SK-N-DZ (cell line): ENCODE measurements around the gene NTM.

Experiments
- DNase-seq: peaks from one replicate; pipeline ENCODE4 v3.0.0-alpha.2; 2015; ENCODE audit warnings: low spot score

The NTM gene

GRCh38 chr11:132253469-132254264 is 883.3 kb downstream of the NTM start:
- no peak for DNase-seq

GRCh38 chr11:132254906-132255305 is 884.5 kb downstream of the NTM start:
- DNase-seq: no peak

- no peak for DNase-seq
These were observed 886.3 kb downstream of the NTM start for GRCh38 chr11:132256528-132257279.

- DNase-seq: no peak
These were observed 887.5 kb downstream of the NTM start for GRCh38 chr11:132257871-132258270.

GRCh38 chr11:132258875-132259274 is 888.5 kb downstream of the NTM start:
- DNase-seq: no peak

GRCh38 chr11:132260636-132261035 is 890.2 kb downstream of the NTM start:
- DNase-seq: no peak

GRCh38 chr11:132263241-132263640 is 892.8 kb downstream of the NTM start:
- DNase-seq: no peak

GRCh38 chr11:132263875-132264274 is 893.5 kb downstream of the NTM start:
- DNase-seq: no peak

GRCh38 chr11:132264616-132265015 is 894.2 kb downstream of the NTM start:
- DNase-seq: no peak

GRCh38 chr11:132278801-132279574 is 908.6 kb downstream of the NTM start:
- DNase-seq: no peak

GRCh38 chr11:132284048-132284447 is 913.6 kb downstream of the NTM start:
- no peak for DNase-seq

- no peak for DNase-seq
These were observed 914.2 kb downstream of the NTM start for GRCh38 chr11:132284611-132285010.

- no peak for DNase-seq
These were observed 915.2 kb downstream of the NTM start for GRCh38 chr11:132285631-132286030.

GRCh38 chr11:132286106-132286505 is 915.7 kb downstream of the NTM start:
- DNase-seq: no peak

GRCh38 chr11:132288036-132288435 is 917.6 kb downstream of the NTM start:
- DNase-seq: no peak

- no peak for DNase-seq
These were observed 919.3 kb downstream of the NTM start for GRCh38 chr11:132289590-132290256.

GRCh38 chr11:132293586-132293985 is 923.2 kb downstream of the NTM start:
- DNase-seq: no peak

- DNase-seq: no peak
These were observed 926.7 kb downstream of the NTM start for GRCh38 chr11:132296946-132297610.

GRCh38 chr11:132298357-132298756 is 927.9 kb downstream of the NTM start:
- DNase-seq: no peak

GRCh38 chr11:132300283-132300682 is 929.9 kb downstream of the NTM start:
- no peak for DNase-seq

- DNase-seq: no peak
These were observed 931.0 kb downstream of the NTM start for GRCh38 chr11:132301465-132301864.
